HCT116 (cell line): ENCODE data around the gene DENND1A. TPM values are rescaled to one million over a fixed set of nuclear protein-coding genes. Genes with fewer than 3 reads are reported as not detected.

ENCODE experiments used
- ATAC-seq: fragments of 200-7000 bp; cut with Tn5 transposase; 2 replicates; pipeline ENCODE4 v1.9.1; 2020; ENCODE audit warnings: mild to moderate bottlenecking, moderate library complexity
- BruUV-seq: library from RNA; stranded (reverse); fragments of 400-500 nt; replicated peaks from 2 replicates; lab custom pipeline; 2021; lab: Mats Ljungman, UMichigan
- CTCF ChIA-PET: fragments of 300-600 bp; sonication (Branson Sonifier 250); formaldehyde crosslinking; loops from one replicate; lab custom pipeline; 2021; ENCODE audit warnings: antibody characterized with exemption; lab: Charles Lee
- POLR2A ChIA-PET: fragments of 300-600, 350-600 bp; sonication (Branson Sonifier 250); formaldehyde crosslinking; loops from one replicate; lab custom pipeline; 2021; ENCODE audit warnings: antibody characterized with exemption; lab: Charles Lee
- RAD21 ChIA-PET, 2 experiments: fragments of 300-600 bp; sonication (Branson Sonifier 250); formaldehyde crosslinking; loops; one replicate each; lab custom pipeline; 2023; ENCODE audit warnings: low total read pairs in 2 of 2; ENCODE audit not compliant: uncharacterized antibody in 2 of 2, unreplicated experiment in 2 of 2, low non-redundant PET in 1 of 2; lab: Charles Lee
- DNase-seq: peaks from one replicate; pipeline ENCODE4 v3.0.0-alpha.2; 2010; ENCODE audit warnings: low read depth, low spot score
- H2AFZ ChIP-seq: fragments of 200-600 bp; shearing (Covaris generic), sonication (generic); 2 replicates; pipeline ENCODE4 v1.6.1; 2017; ENCODE audit warnings: low read depth, mixed run types, mixed read lengths, antibody characterized with exemption, low read length; ENCODE audit not compliant: poor library complexity, severe bottlenecking
- H3K27ac ChIP-seq: 2 replicates; pipeline ENCODE4 v1.5.1; 2012; ENCODE audit warnings: low read depth, low read length
- H3K27me3 ChIP-seq: fragments of 200-600 bp; sonication (generic); 2 replicates; pipeline ENCODE4 v1.6.1; 2016; ENCODE audit warnings: mixed run types, low read length, mixed read lengths; ENCODE audit not compliant: insufficient read depth
- H3K36me3 ChIP-seq, 2 experiments: fragments of 200-500 bp in 1 of 2; fragments of 200-600 bp in 1 of 2; sonication (Bioruptor generic) in 1 of 2; sonication (generic) in 1 of 2; 2 replicates each; pipeline versions ENCODE4 v1.5.1 to v1.6.1; 2014 to 2016; ENCODE audit warnings: low read length in 2 of 2, inconsistent platforms in 1 of 2, mixed read lengths in 1 of 2, mixed run types in 1 of 2; ENCODE audit not compliant: insufficient read depth in 2 of 2, control insufficient read depth in 1 of 2
- H3K4me1 ChIP-seq, 2 experiments: fragments of 200-600 bp in 1 of 2; sonication (generic) in 1 of 2; 2 replicates each; pipeline versions ENCODE4 v1.5.1 to v1.6.1; 2012 to 2017; ENCODE audit warnings: low read length in 2 of 2, inconsistent platforms in 1 of 2, mild to moderate bottlenecking in 1 of 2, mixed read lengths in 1 of 2, mixed run types in 1 of 2, moderate library complexity in 1 of 2; ENCODE audit not compliant: insufficient read depth in 2 of 2, control insufficient read depth in 1 of 2
- H3K4me2 ChIP-seq: fragments of 200-600 bp; sonication (generic); 2 replicates; pipeline ENCODE4 v1.6.1; 2017; ENCODE audit warnings: mixed run types, low read length, mixed read lengths
- H3K4me3 ChIP-seq, 2 experiments: fragments of 200-600 bp in 1 of 2; sonication (generic) in 1 of 2; replicated peaks in 1 of 2; 2 replicates each; pipeline ENCODE4 v1.5.1; 2011 to 2016; ENCODE audit warnings: low read length in 2 of 2, control low read depth in 1 of 2, low read depth in 1 of 2, mild to moderate bottlenecking in 1 of 2, mixed read lengths in 1 of 2, mixed run types in 1 of 2
- H3K79me2 ChIP-seq: fragments of 200-600 bp; sonication (generic); 2 replicates; pipeline ENCODE4 v1.6.1; 2017; ENCODE audit warnings: mild to moderate bottlenecking, mixed run types, low read length, moderate library complexity, mixed read lengths; ENCODE audit not compliant: insufficient read depth
- H3K9ac ChIP-seq: fragments of 200-600 bp; sonication (generic); 2 replicates; pipeline ENCODE4 v1.6.1; 2016; ENCODE audit warnings: low read length, mixed read lengths
- H3K9me2 ChIP-seq: fragments of 200-600 bp; sonication (generic), shearing (Covaris generic); 2 replicates; pipeline ENCODE4 v1.6.1; 2017; ENCODE audit warnings: mixed run types, mild to moderate bottlenecking, moderate library complexity; ENCODE audit not compliant: insufficient read depth
- H3K9me3 ChIP-seq, 2 experiments: fragments of 200-500 bp in 1 of 2; fragments of 200-600 bp in 1 of 2; sonication (Bioruptor generic) in 1 of 2; sonication (generic) in 1 of 2; 2 replicates each; pipeline ENCODE4 v1.6.1; 2014 to 2017; ENCODE audit warnings: low read length in 2 of 2, mixed read lengths in 2 of 2, inconsistent platforms in 1 of 2, low read depth in 1 of 2, mild to moderate bottlenecking in 1 of 2, mixed run types in 1 of 2, moderate library complexity in 1 of 2; ENCODE audit not compliant: control insufficient read depth in 1 of 2, insufficient read depth in 1 of 2
- H4K20me1 ChIP-seq: fragments of 200-600 bp; sonication (generic), shearing (Covaris generic); 2 replicates; pipeline ENCODE4 v1.6.1; 2017; ENCODE audit warnings: mixed run types, mild to moderate bottlenecking, moderate library complexity; ENCODE audit not compliant: insufficient read depth
- CBX3 ChIP-seq: IDR thresholded peaks from 2 replicates; pipeline ENCODE4 v1.6.1; 2012; ENCODE audit warnings: low read depth
- CTCF ChIP-seq, 3 experiments: fragments of 200-600 bp in 1 of 3; sonication (generic) in 1 of 3; IDR thresholded peaks in 2 of 3; conservative IDR thresholded peaks in 1 of 3; 2 replicates each; pipeline ENCODE4 v1.5.1; 2012 to 2017; ENCODE audit warnings: low read depth in 2 of 3, low read length in 2 of 3, antibody characterized with exemption in 1 of 3, borderline replicate concordance in 1 of 3, control low read depth in 1 of 3, mild to moderate bottlenecking in 1 of 3, mixed read lengths in 1 of 3, mixed run types in 1 of 3, moderate library complexity in 1 of 3; ENCODE audit not compliant: insufficient read depth in 1 of 3
- EGR1 ChIP-seq: IDR thresholded peaks from 2 replicates; pipeline ENCODE4 v1.6.1; 2012; ENCODE audit warnings: low read depth
- EZH2 ChIP-seq: fragments of 200-600 bp; sonication (generic); IDR thresholded peaks from 2 replicates; pipeline ENCODE4 v1.6.1; 2017; ENCODE audit warnings: antibody characterized with exemption, mixed run types
- JUND ChIP-seq: IDR thresholded peaks from 2 replicates; pipeline ENCODE4 v1.6.1; 2012
- RAD21 ChIP-seq: IDR thresholded peaks from 2 replicates; pipeline ENCODE4 v1.6.1; 2012; ENCODE audit warnings: low read depth, mild to moderate bottlenecking
- REST ChIP-seq: IDR thresholded peaks from 2 replicates; pipeline ENCODE4 v1.6.1; 2012; ENCODE audit warnings: low read depth
- SIN3A ChIP-seq: IDR thresholded peaks from 2 replicates; pipeline ENCODE4 v1.6.1; 2012; ENCODE audit warnings: low read depth
- SP1 ChIP-seq: IDR thresholded peaks from 2 replicates; pipeline ENCODE4 v1.6.1; 2012; ENCODE audit warnings: low read depth
- SRF ChIP-seq: IDR thresholded peaks from 2 replicates; pipeline ENCODE4 v1.6.1; 2012; ENCODE audit warnings: low read depth
- TCF7L2 ChIP-seq: IDR thresholded peaks from 2 replicates; pipeline ENCODE4 v1.7.0; 2011; ENCODE audit warnings: borderline replicate concordance, inconsistent platforms; ENCODE audit not compliant: insufficient read depth, insufficient read length; ENCODE audit errors: extremely low read depth
- ZBTB33 ChIP-seq: IDR thresholded peaks from 2 replicates; pipeline ENCODE4 v1.6.1; 2011; ENCODE audit warnings: mild to moderate bottlenecking, low read length, moderate library complexity; ENCODE audit not compliant: insufficient replicate concordance; ENCODE audit errors: extremely low read depth
- ZFX ChIP-seq: fragments of 450-650 bp; IDR thresholded peaks from 2 replicates; pipeline ENCODE4 v1.6.1; 2017
- intact Hi-C: fragments of 100-400 bp; cut with micrococcal nuclease; formaldehyde crosslinking; loops from 2 replicates; pipeline ENCODE4 v1.10.0; 2022
- total RNA-seq: library from RNA; stranded (reverse); gene quantifications from one replicate; pipeline ENCODE4 v1.2.1, GENCODE V29; 2021; ENCODE audit not compliant: unreplicated experiment

The DENND1A gene
- total RNA-seq, 1 experiment from 2014 or later: 33.0 TPM

- Histone ChIP-seq H3K27ac (no peak overlapping the region), H4K20me1 (no peaks in the 10 kb centered on the region), H3K36me3 (no peaks in the 10 kb centered on the region), H3K79me2 (no peaks in the 10 kb centered on the region), H3K4me1 (no peaks in the 10 kb centered on the region), H3K4me2 (no peak overlapping the region), H2AFZ (no peak overlapping the region), H3K27me3 (no peaks in the 10 kb centered on the region), H3K9me3 (no peaks in the 10 kb centered on the region), H3K4me3 (no peak overlapping the region), H3K9me2 (no peaks in the 10 kb centered on the region), H3K9ac (no peak overlapping the region)
- TF ChIP-seq CTCF (IDR thresholded peaks at IDR 0.05 in 2 of 3, conservative IDR thresholded peaks at IDR 0.05 in 1 of 3; ENCODE audit: borderline replicate concordance in 1 of 3, insufficient read depth in 1 of 3, low read depth in 2 of 3, low read length in 2 of 3) (no peak), SIN3A (no peak), EZH2 (no peak), RAD21 (no peak), REST (no peak), EGR1 (no peak), ZFX (no peak), TCF7L2 (no peak), JUND (no peak), ZBTB33 (no peak), CBX3 (no peak), SP1 (no peak), SRF (no peak)
- POLR2A ChIA-PET: no interaction called here
- RAD21 ChIA-PET: no interaction called here
- DNase-seq (no peak), ATAC-seq (no peak)
- CTCF ChIA-PET: no interaction called here
- no TSS peak for BruUV-seq
- intact Hi-C loops: no loop called here
Measured at GRCh38 chr9:123394291-123395235, 535.4 kb downstream of the DENND1A start.
